B cell (primary cell): ENCODE measurements around the gene STPG1. TPM values are rescaled to one million over a fixed set of nuclear protein-coding genes. Genes with fewer than 3 reads are reported as not detected.

Source experiments
- ATAC-seq: fragments of 200-7000 bp; cut with Tn5 transposase; one replicate; pipeline ENCODE4 v1.10.0; 2021; ENCODE audit warnings: low read depth, mild to moderate bottlenecking, moderate number of reproducible peaks, moderate library complexity
- CTCF ChIA-PET: fragments of 350-600 bp; sonication (Branson Sonifier 250); formaldehyde crosslinking; loops from one replicate; lab custom pipeline; 2021; ENCODE audit warnings: antibody characterized with exemption, inconsistent platforms; lab: Charles Lee
- POLR2A ChIA-PET: fragments of 350-600 bp; sonication (Branson Sonifier 250); formaldehyde crosslinking; loops from one replicate; lab custom pipeline; 2021; ENCODE audit warnings: antibody characterized with exemption; lab: Charles Lee
- DNase-seq: peaks from one replicate; pipeline ENCODE4 v3.0.0; 2013
- H2AFZ ChIP-seq: 2 replicates; pipeline ENCODE4 v1.6.1; 2012; ENCODE audit warnings: mild to moderate bottlenecking, low read depth, low read length; ENCODE audit not compliant: insufficient read depth, poor library complexity, severe bottlenecking
- H3K27ac ChIP-seq, 2 donors: 1 replicate in 1 of 2; 2 replicates in 1 of 2; pipeline ENCODE4 v1.5.1; 2012 to 2013; ENCODE audit warnings: low read length in 2 of 2, mild to moderate bottlenecking in 2 of 2, moderate library complexity in 1 of 2
- H3K27me3 ChIP-seq, 4 experiments: fragments of 200-600 bp in 1 of 4; sonication (generic) in 1 of 4; replicated peaks in 1 of 4; 1 replicate in 2 of 4; 2 replicates in 2 of 4; pipeline versions ENCODE4 v1.6.1 to v1.7.0; 2013 to 2016; ENCODE audit warnings: low read length in 3 of 4, mild to moderate bottlenecking in 2 of 4, mixed read lengths in 1 of 4, moderate library complexity in 1 of 4; ENCODE audit not compliant: insufficient read depth in 4 of 4, control insufficient read depth in 3 of 4; ENCODE audit errors: control extremely low read depth in 1 of 4
- H3K36me3 ChIP-seq, 2 experiments: replicated peaks in 1 of 2; 1 replicate in 1 of 2; 2 replicates in 1 of 2; pipeline versions ENCODE4 v1.6.1 to v1.7.1; 2013; ENCODE audit warnings: low read length in 1 of 2; ENCODE audit not compliant: insufficient read depth in 2 of 2, control insufficient read depth in 1 of 2; ENCODE audit errors: control extremely low read depth in 1 of 2, extremely low read depth in 1 of 2
- H3K4me1 ChIP-seq, 2 donors: fragments of 200-600 bp in 1 of 2; sonication (generic) in 1 of 2; 1 replicate in 1 of 2; 2 replicates in 1 of 2; pipeline versions ENCODE4 v1.5.1 to v1.6.1; 2013 to 2017; ENCODE audit warnings: low read length in 2 of 2; ENCODE audit not compliant: control insufficient read depth in 2 of 2, insufficient read depth in 2 of 2
- H3K4me2 ChIP-seq: replicated peaks from 2 replicates; pipeline ENCODE3; 2012; ENCODE audit warnings: mild to moderate bottlenecking, low read depth, low read length; ENCODE audit not compliant: poor library complexity, severe bottlenecking
- H3K4me3 ChIP-seq, 5 experiments: fragments of 200-600 bp in 1 of 5; sonication (generic) in 1 of 5; 1 replicate in 3 of 5; 2 replicates in 2 of 5; pipeline versions ENCODE4 v1.5.1 to v1.7.0; 2011 to 2016; ENCODE audit warnings: low read length in 4 of 5, mild to moderate bottlenecking in 4 of 5, low read depth in 2 of 5, control low read depth in 1 of 5, moderate library complexity in 1 of 5; ENCODE audit not compliant: insufficient read depth in 1 of 5; ENCODE audit errors: control extremely low read depth in 1 of 5, extremely low read depth in 1 of 5
- H3K79me2 ChIP-seq: fragments of 200-600 bp; sonication (generic); one replicate; pipeline ENCODE4 v1.6.0; 2016; ENCODE audit warnings: low read length; ENCODE audit not compliant: control insufficient read depth, insufficient read depth
- H3K9ac ChIP-seq: fragments of 200-600 bp; sonication (generic); 2 replicates; pipeline ENCODE4 v1.6.1; 2017; ENCODE audit warnings: mild to moderate bottlenecking, low read length, moderate library complexity
- H3K9me3 ChIP-seq, 3 donors: one replicate each; pipeline versions ENCODE4 v1.6.1 to v1.7.1; 2013; ENCODE audit warnings: low read length in 2 of 3; ENCODE audit not compliant: control insufficient read depth in 2 of 3, insufficient read depth in 1 of 3; ENCODE audit errors: control extremely low read depth in 1 of 3
- H4K20me1 ChIP-seq: 2 replicates; pipeline ENCODE4 v1.6.0; 2012; ENCODE audit warnings: mild to moderate bottlenecking, low read length; ENCODE audit not compliant: insufficient read depth, control insufficient read depth, poor library complexity, severe bottlenecking
- H3K27ac Mint-ChIP-seq: one replicate; pipeline ENCODE4 v1.8.0; 2021; ENCODE audit warnings: mixed read lengths
- H3K27me3 Mint-ChIP-seq: one replicate; pipeline ENCODE4 v1.8.0; 2021; ENCODE audit warnings: mixed read lengths
- H3K4me1 Mint-ChIP-seq: one replicate; pipeline ENCODE4 v1.8.0; 2021; ENCODE audit warnings: mixed read lengths
- H3K4me3 Mint-ChIP-seq: one replicate; pipeline ENCODE4 v1.8.0; 2021; ENCODE audit warnings: mixed read lengths
- H3K9me3 Mint-ChIP-seq: one replicate; pipeline ENCODE4 v1.8.0; 2022; ENCODE audit warnings: mixed read lengths; ENCODE audit not compliant: insufficient read depth
- EZH2 ChIP-seq: IDR thresholded peaks from 2 replicates; pipeline ENCODE4 v1.6.1; 2012; ENCODE audit warnings: borderline replicate concordance, low read depth, mild to moderate bottlenecking, moderate library complexity, low read length; ENCODE audit not compliant: insufficient read depth, poor library complexity, severe bottlenecking
- WGBS: methylation state at CpG from one replicate; pipeline ENCODE4 v1.1.5; 2013; ENCODE audit warnings: missing lambda C conversion rate; ENCODE audit not compliant: insufficient coverage; 5-methylcytosine and 5-hydroxymethylcytosine counted together
- intact Hi-C: fragments of 100-400 bp; cut with micrococcal nuclease; formaldehyde crosslinking; loops from one replicate; pipeline ENCODE4 v1.10.0; 2022
- polyA plus RNA-seq: library from polyadenylated mRNA; depleted of rRNA; stranded (reverse); fragments of >200 nt; gene quantifications from 2 replicates; pipeline ENCODE4 v1.2.3, GENCODE V29; 2012
- total RNA-seq, 2 donors: library from RNA; stranded (reverse); fragments of 120-200 nt in 1 of 2; gene quantifications; 1 replicate in 1 of 2; 2 replicates in 1 of 2; pipeline versions ENCODE4 v1.2.3 to v1.2.4, GENCODE V29; 2013 to 2022
- TF ChIP-seq, protein P1 (sequence below): fragments of 200-600 bp; IDR thresholded peaks from one replicate; pipeline ENCODE4 v1.8.0; 2022; ENCODE audit warnings: antibody characterized with exemption, mild to moderate bottlenecking

Gene STPG1
- total and polyA plus RNA-seq, 2 donors (not counting 1 experiment from before 2014, with no cell fraction given), result 4.6 to 6.1 TPM

GRCh38 chr1:24443241-24443656 lies 29.7 kb upstream of the STPG1 start:
- Mint-ChIP-seq H3K27me3 (no peaks in the 10 kb centered on the region), H3K27ac (no peak overlapping the region), H3K9me3 (no peaks in the 10 kb centered on the region), H3K4me3 (no peak overlapping the region), H3K4me1 (no peaks in the 10 kb centered on the region)
- DNase-seq (no peak), ATAC-seq (no peak)
- Histone ChIP-seq H3K4me1 (no peaks in the 10 kb centered on the region), H3K27ac (no peak overlapping the region), H3K4me3 (no peak overlapping the region), H3K79me2 (peaks cover 4% of the 10 kb centered on the region), H3K9ac (no peak overlapping the region), H2AFZ (no peak overlapping the region), H3K27me3 (no peaks in the 10 kb centered on the region), H3K4me2 (no peak overlapping the region), H3K9me3 (no peaks in the 10 kb centered on the region), H4K20me1 (peaks cover 8% of the 10 kb centered on the region), H3K36me3 (peaks cover 5 to 58% of the 10 kb centered on the region in 2 experiments)
- TF ChIP-seq EZH2, result no peak
- TF ChIP-seq, protein P1, sequence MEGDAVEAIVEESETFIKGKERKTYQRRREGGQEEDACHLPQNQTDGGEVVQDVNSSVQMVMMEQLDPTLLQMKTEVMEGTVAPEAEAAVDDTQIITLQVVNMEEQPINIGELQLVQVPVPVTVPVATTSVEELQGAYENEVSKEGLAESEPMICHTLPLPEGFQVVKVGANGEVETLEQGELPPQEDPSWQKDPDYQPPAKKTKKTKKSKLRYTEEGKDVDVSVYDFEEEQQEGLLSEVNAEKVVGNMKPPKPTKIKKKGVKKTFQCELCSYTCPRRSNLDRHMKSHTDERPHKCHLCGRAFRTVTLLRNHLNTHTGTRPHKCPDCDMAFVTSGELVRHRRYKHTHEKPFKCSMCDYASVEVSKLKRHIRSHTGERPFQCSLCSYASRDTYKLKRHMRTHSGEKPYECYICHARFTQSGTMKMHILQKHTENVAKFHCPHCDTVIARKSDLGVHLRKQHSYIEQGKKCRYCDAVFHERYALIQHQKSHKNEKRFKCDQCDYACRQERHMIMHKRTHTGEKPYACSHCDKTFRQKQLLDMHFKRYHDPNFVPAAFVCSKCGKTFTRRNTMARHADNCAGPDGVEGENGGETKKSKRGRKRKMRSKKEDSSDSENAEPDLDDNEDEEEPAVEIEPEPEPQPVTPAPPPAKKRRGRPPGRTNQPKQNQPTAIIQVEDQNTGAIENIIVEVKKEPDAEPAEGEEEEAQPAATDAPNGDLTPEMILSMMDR, result no peak
- ChIA-PET POLR2A (no interaction called here), CTCF (interaction anchor here (0.8 to 1.8 kb wide), 5 partner anchors 11 to 144 kb away, joined by 3 to 9 read pairs (median 3); no protein-coding TSS in a partner anchor)
- intact Hi-C loops, result no loop called here
- WGBS, result 100% methylated on average over 1 of the region's 2 CpGs

DNA sequence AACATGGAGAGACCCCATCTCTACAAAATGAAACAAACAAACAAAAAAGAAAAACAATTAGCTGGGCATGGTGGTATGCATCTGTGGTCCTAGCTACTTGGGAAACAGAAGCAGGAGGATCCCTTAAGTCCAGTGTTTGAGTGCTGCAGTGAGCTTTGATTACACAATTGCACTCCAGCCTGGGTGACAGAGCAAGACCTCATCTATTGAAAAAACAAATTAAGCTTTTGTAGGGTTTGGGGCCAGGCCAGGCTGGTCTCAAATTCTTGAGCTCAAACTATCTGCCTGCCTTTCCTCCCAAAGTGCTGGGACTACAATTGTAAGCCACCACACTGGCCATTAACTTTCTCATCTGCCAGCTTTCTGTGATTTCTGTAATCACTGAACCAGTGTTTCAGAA lies 29.2 kb upstream of the STPG1 start:
- no peak for DNase-seq

More for the DNA sequence above, 29.2 kb upstream of the STPG1 start:
- Histone ChIP-seq H3K27me3 (no peaks in the 10 kb centered on the region), H3K36me3 (peaks cover 5 to 54% of the 10 kb centered on the region in 2 experiments), H3K4me3 (no peak overlapping the region), H3K4me1 (no peaks in the 10 kb centered on the region), H3K27ac (no peak overlapping the region), H3K9me3 (no peaks in the 10 kb centered on the region), H4K20me1 (peaks cover 10% of the 10 kb centered on the region), H3K9ac (no peak overlapping the region), H2AFZ (no peak overlapping the region), H3K4me2 (no peak overlapping the region), H3K79me2 (peaks cover 9% of the 10 kb centered on the region)
- TF ChIP-seq EZH2, result no peak
- TF ChIP-seq, protein P1, result no peak
- ChIA-PET CTCF (interaction anchor here (0.8 to 1.8 kb wide), 5 partner anchors 11 to 144 kb away, joined by 3 to 9 read pairs (median 3); no protein-coding TSS in a partner anchor), POLR2A (no interaction called here)
- Mint-ChIP-seq H3K27ac (no peak overlapping the region), H3K27me3 (no peaks in the 10 kb centered on the region), H3K4me1 (no peaks in the 10 kb centered on the region), H3K4me3 (no peak overlapping the region), H3K9me3 (no peaks in the 10 kb centered on the region)
- ATAC-seq, result no peak
- intact Hi-C loops, result no loop called here
